GM12872 (cell line): ENCODE measurements around the gene LSM14A.

ENCODE experiments used
- TF ChIP-seq, protein P1 (sequence below): IDR thresholded peaks from 3 replicates; pipeline ENCODE4 v1.5.1; 2011; ENCODE audit warnings: low read depth, mild to moderate bottlenecking, low read length, moderate library complexity; ENCODE audit not compliant: insufficient read depth

LSM14A gene

GRCh38 chr19:34269081-34269480 lies 96.8 kb downstream of the LSM14A start:
- TF ChIP-seq, protein P1, sequence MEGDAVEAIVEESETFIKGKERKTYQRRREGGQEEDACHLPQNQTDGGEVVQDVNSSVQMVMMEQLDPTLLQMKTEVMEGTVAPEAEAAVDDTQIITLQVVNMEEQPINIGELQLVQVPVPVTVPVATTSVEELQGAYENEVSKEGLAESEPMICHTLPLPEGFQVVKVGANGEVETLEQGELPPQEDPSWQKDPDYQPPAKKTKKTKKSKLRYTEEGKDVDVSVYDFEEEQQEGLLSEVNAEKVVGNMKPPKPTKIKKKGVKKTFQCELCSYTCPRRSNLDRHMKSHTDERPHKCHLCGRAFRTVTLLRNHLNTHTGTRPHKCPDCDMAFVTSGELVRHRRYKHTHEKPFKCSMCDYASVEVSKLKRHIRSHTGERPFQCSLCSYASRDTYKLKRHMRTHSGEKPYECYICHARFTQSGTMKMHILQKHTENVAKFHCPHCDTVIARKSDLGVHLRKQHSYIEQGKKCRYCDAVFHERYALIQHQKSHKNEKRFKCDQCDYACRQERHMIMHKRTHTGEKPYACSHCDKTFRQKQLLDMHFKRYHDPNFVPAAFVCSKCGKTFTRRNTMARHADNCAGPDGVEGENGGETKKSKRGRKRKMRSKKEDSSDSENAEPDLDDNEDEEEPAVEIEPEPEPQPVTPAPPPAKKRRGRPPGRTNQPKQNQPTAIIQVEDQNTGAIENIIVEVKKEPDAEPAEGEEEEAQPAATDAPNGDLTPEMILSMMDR = no peak

- TF ChIP-seq, protein P1 = no peak
Observed at GRCh38 chr19:34269489-34269888, 97.2 kb downstream of the LSM14A start.

- TF ChIP-seq, protein P1 = no peak
Observed at GRCh38 chr19:34269968-34270621, 97.8 kb downstream of the LSM14A start.

GRCh38 chr19:34273121-34273520 lies 100.8 kb downstream of the LSM14A start:
- TF ChIP-seq, protein P1 = no peak

GRCh38 chr19:34274284-34274826 lies 102.1 kb downstream of the LSM14A start:
- TF ChIP-seq, protein P1 = no peak

DNA sequence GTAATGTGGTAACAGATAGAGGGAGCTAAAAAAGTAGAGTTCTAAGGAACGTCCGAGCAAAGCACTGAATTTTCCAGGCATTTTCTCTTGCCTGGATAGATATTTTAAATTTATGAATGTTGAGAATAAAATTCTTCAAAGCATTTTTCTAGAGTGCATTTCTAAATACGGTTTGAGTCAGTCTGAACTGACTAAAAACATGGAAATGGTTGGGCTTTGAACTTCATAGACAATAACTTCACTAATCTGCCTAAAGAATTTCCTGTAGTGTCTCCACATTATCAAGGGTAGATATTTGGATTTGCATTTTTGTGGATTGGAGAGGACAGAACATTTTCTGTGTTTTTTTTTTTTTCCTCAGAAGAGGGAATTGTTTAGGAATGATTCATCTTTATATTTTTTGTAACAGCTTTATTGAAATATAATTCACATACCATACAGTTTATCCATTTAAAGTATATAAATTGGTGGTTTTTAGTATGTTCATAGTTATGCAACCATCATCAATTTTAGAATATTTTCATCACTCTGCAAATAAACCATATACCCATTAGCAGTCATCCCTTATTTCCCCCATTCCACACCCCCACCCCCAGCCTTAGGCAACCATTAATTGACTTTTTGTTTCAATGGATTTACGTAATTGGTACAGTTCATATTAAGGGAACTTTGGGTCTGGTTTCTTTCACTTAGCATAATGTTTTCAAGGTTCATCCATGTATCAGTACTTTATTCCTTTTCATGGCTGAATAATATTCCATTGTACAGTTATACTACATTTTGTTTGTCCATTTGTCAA lies 102.7 kb downstream of the LSM14A start:
- TF ChIP-seq, protein P1 = no peak

- TF ChIP-seq, protein P1 = no peak
Observed at GRCh38 chr19:34275705-34276104, 103.4 kb downstream of the LSM14A start.
